Measurements from ENCODE around the gene ZNF630. TPM values are rescaled to one million over a fixed set of nuclear protein-coding genes. Genes with fewer than 3 reads are reported as not detected.
"Not testable (repeated sequence)": the region's sequence is repeated elsewhere in the genome, so short reads cannot be mapped to it uniquely, and the experiment has no call there.

ZNF630 gene
- total and polyA plus RNA-seq, 2 of the 8 experiments (the other 6 are each of a cell fraction or from before 2014, with no cell fraction given), result 0.67 to 2.2 TPM

- H3K23ac ChIP-seq (ENCODE audit: insufficient read length); H2BK20ac ChIP-seq (ENCODE audit: low read length); H3K14ac ChIP-seq (ENCODE audit: insufficient read length); H3K9me3 ChIP-seq (ENCODE audit: insufficient read depth in 2 of 2, low read depth in 1 of 2, low read length in 1 of 2); H3K4ac ChIP-seq (replicated peaks; ENCODE audit: insufficient read length, low read depth, low read length); H2BK120ac ChIP-seq (replicated peaks; ENCODE audit: low read depth, low read length); H4K91ac ChIP-seq (replicated peaks; ENCODE audit: insufficient read length, low read length); H3K79me2 ChIP-seq (ENCODE audit: control insufficient read depth in 1 of 2, insufficient read depth in 2 of 2, low read length in 2 of 2); H2AK5ac ChIP-seq (ENCODE audit: low read depth, low read length); H4K20me1 ChIP-seq (replicated peaks in 1 of 2; ENCODE audit: control insufficient read depth in 1 of 2, insufficient read depth in 2 of 2, low read length in 2 of 2); H3K27ac ChIP-seq (ENCODE audit: low read depth, low read length); POLR2A ChIA-PET (ENCODE audit: partially characterized antibody); H2AFZ ChIP-seq (ENCODE audit: low read length); H2BK15ac ChIP-seq (ENCODE audit: low read length); H3K79me1 ChIP-seq (ENCODE audit: low read depth, low read length); H3K23me2 ChIP-seq (ENCODE audit: low read depth, low read length); H2BK12ac ChIP-seq (ENCODE audit: low read depth, low read length); DNase-seq (ENCODE audit: low read depth in 1 of 2, low spot score in 2 of 2); H3K36me3 ChIP-seq (ENCODE audit: control insufficient read depth in 2 of 4, insufficient read depth in 4 of 4, low read length in 3 of 4); H3K18ac ChIP-seq (ENCODE audit: extremely low read depth, low read length); H3K27me3 ChIP-seq (replicated peaks in 1 of 4; ENCODE audit: control insufficient read depth in 3 of 4, extremely low read depth in 1 of 4, insufficient read depth in 3 of 4, low read length in 3 of 4); CTCF ChIA-PET (ENCODE audit: partially characterized antibody); H3K56ac ChIP-seq (replicated peaks; ENCODE audit: insufficient read length, low read depth, low read length); H3K4me1 ChIP-seq (replicated peaks in 1 of 4; ENCODE audit: control insufficient read depth in 3 of 4, insufficient read depth in 4 of 4, low read length in 3 of 4); FAIRE-seq; H3K4me2 ChIP-seq (ENCODE audit: insufficient read depth in 1 of 2, low read depth in 2 of 2, low read length in 2 of 2); H3K4me3 ChIP-seq (ENCODE audit: extremely low read depth in 1 of 4, insufficient read depth in 2 of 4, low read depth in 3 of 4, low read length in 4 of 4); H3K9ac ChIP-seq (replicated peaks in 1 of 4; ENCODE audit: extremely low read depth in 1 of 4, low read depth in 3 of 4, low read length in 3 of 4); H4K5ac ChIP-seq (ENCODE audit: insufficient read length, low read depth, low read length); H4K8ac ChIP-seq (ENCODE audit: extremely low read depth, insufficient read depth, low read length); H2BK5ac ChIP-seq (ENCODE audit: low read depth, low read length): not testable (repeated sequence)
- no CpG with 5 or more reads among the region's 46 CpGs for WGBS, 2 experiments (ENCODE audit: extremely low coverage in 1 of 2, insufficient coverage in 1 of 2, insufficient read length in 1 of 2, insufficient replicate concordance in 2 of 2, low coverage in 1 of 2, low lambda C conversion rate in 2 of 2, missing lambda C conversion rate in 1 of 2)
These were observed 54.7 kb downstream of the ZNF630 start for GRCh38 chrX:48016583-48017310.

GRCh38 chrX:48009445-48009960 lies 61.9 kb downstream of the ZNF630 start:
- H3K9me3 ChIP-seq (ENCODE audit: insufficient read depth in 2 of 2, low read depth in 1 of 2, low read length in 1 of 2); H3K4me1 ChIP-seq (replicated peaks in 1 of 4; ENCODE audit: control insufficient read depth in 3 of 4, insufficient read depth in 4 of 4, low read length in 3 of 4); H3K4me3 ChIP-seq (ENCODE audit: extremely low read depth in 1 of 4, insufficient read depth in 2 of 4, low read depth in 3 of 4, low read length in 4 of 4); H2AFZ ChIP-seq (ENCODE audit: low read length); H3K27ac ChIP-seq (ENCODE audit: low read depth, low read length); H3K79me1 ChIP-seq (ENCODE audit: low read depth, low read length); H2BK5ac ChIP-seq (ENCODE audit: low read depth, low read length); H3K4me2 ChIP-seq (ENCODE audit: insufficient read depth in 1 of 2, low read depth in 2 of 2, low read length in 2 of 2); DNase-seq (ENCODE audit: low read depth in 1 of 2, low spot score in 2 of 2); H3K79me2 ChIP-seq (ENCODE audit: control insufficient read depth in 1 of 2, insufficient read depth in 2 of 2, low read length in 2 of 2); H3K4ac ChIP-seq (replicated peaks; ENCODE audit: insufficient read length, low read depth, low read length); H3K23ac ChIP-seq (ENCODE audit: insufficient read length); H4K91ac ChIP-seq (replicated peaks; ENCODE audit: insufficient read length, low read length); CTCF ChIA-PET (ENCODE audit: partially characterized antibody); POLR2A ChIA-PET (ENCODE audit: partially characterized antibody); H4K8ac ChIP-seq (ENCODE audit: extremely low read depth, insufficient read depth, low read length); H3K14ac ChIP-seq (ENCODE audit: insufficient read length); H3K36me3 ChIP-seq (ENCODE audit: control insufficient read depth in 2 of 4, insufficient read depth in 4 of 4, low read length in 3 of 4); H2BK15ac ChIP-seq (ENCODE audit: low read length); H3K9ac ChIP-seq (replicated peaks in 1 of 4; ENCODE audit: extremely low read depth in 1 of 4, low read depth in 3 of 4, low read length in 3 of 4); H3K56ac ChIP-seq (replicated peaks; ENCODE audit: insufficient read length, low read depth, low read length); H4K20me1 ChIP-seq (replicated peaks in 1 of 2; ENCODE audit: control insufficient read depth in 1 of 2, insufficient read depth in 2 of 2, low read length in 2 of 2); H3K23me2 ChIP-seq (ENCODE audit: low read depth, low read length); H2BK12ac ChIP-seq (ENCODE audit: low read depth, low read length); H2AK5ac ChIP-seq (ENCODE audit: low read depth, low read length); FAIRE-seq; H2BK20ac ChIP-seq (ENCODE audit: low read length); H4K5ac ChIP-seq (ENCODE audit: insufficient read length, low read depth, low read length); H3K18ac ChIP-seq (ENCODE audit: extremely low read depth, low read length); H3K27me3 ChIP-seq (replicated peaks in 1 of 4; ENCODE audit: control insufficient read depth in 3 of 4, extremely low read depth in 1 of 4, insufficient read depth in 3 of 4, low read length in 3 of 4); H2BK120ac ChIP-seq (replicated peaks; ENCODE audit: low read depth, low read length): not testable (repeated sequence)
- no CpG with 5 or more reads among the region's 2 CpGs for WGBS, 2 experiments (ENCODE audit: extremely low coverage in 1 of 2, insufficient coverage in 1 of 2, insufficient read length in 1 of 2, insufficient replicate concordance in 2 of 2, low coverage in 1 of 2, low lambda C conversion rate in 2 of 2, missing lambda C conversion rate in 1 of 2)

All from H1 (cell line).